Liver (tissue), 3 donors: ENCODE results near the gene PDE4D.

ENCODE experiments used
- RXRA ChIP-seq, 2 donors: IDR thresholded peaks; 2 replicates each; pipeline ENCODE4 v1.6.1; 2017 to 2018; ENCODE audit warnings: antibody characterized with exemption in 2 of 2, mild to moderate bottlenecking in 1 of 2
- SP1 ChIP-seq: IDR thresholded peaks from 2 replicates; pipeline ENCODE4 v1.6.1; 2018; ENCODE audit warnings: antibody characterized with exemption, mild to moderate bottlenecking
- TAF1 ChIP-seq: conservative IDR thresholded peaks from 2 replicates; pipeline ENCODE4 v1.6.1; 2016; ENCODE audit warnings: antibody characterized with exemption, mild to moderate bottlenecking
- YY1 ChIP-seq: IDR thresholded peaks from 2 replicates; pipeline ENCODE4 v1.6.1; 2016; ENCODE audit warnings: antibody characterized with exemption, mild to moderate bottlenecking
- TF ChIP-seq, protein P1 (sequence below): fragments of 150-350 bp; IDR thresholded peaks from 2 replicates; pipeline ENCODE4 v1.5.1; 2017; ENCODE audit warnings: improper control_type of control experiment, low read depth, low read length; ENCODE audit not compliant: missing input control
- donor health status: healthy.
- donor health status: healthy.

DNA sequence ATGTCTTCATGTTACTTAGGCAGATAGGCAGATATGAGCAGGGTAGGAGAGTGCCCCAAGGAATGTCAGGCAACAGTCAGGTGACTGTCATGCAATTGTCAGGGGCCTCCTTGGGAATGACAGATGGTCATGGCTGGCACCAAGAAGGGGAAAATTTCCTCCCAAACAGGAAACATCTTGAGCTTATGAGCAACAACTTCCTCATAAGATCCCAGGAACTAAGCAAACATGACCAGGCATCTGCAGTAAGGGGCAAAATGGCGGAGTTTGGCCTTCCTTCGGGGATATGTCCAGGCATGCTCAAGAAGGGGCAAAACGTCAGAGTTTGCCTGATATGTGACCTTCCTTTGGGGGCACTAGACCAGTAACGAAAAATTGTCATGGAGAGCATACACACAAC, 591.8 kb downstream of the PDE4D start:
- TF ChIP-seq RXRA (IDR thresholded peaks at IDR 0.05) (no peak), TAF1 (no peak), SP1 (no peak), YY1 (no peak)
- TF ChIP-seq, protein P1, sequence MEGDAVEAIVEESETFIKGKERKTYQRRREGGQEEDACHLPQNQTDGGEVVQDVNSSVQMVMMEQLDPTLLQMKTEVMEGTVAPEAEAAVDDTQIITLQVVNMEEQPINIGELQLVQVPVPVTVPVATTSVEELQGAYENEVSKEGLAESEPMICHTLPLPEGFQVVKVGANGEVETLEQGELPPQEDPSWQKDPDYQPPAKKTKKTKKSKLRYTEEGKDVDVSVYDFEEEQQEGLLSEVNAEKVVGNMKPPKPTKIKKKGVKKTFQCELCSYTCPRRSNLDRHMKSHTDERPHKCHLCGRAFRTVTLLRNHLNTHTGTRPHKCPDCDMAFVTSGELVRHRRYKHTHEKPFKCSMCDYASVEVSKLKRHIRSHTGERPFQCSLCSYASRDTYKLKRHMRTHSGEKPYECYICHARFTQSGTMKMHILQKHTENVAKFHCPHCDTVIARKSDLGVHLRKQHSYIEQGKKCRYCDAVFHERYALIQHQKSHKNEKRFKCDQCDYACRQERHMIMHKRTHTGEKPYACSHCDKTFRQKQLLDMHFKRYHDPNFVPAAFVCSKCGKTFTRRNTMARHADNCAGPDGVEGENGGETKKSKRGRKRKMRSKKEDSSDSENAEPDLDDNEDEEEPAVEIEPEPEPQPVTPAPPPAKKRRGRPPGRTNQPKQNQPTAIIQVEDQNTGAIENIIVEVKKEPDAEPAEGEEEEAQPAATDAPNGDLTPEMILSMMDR = no peak
